ENCODE results near the gene ARHGEF10L.

DNA sequence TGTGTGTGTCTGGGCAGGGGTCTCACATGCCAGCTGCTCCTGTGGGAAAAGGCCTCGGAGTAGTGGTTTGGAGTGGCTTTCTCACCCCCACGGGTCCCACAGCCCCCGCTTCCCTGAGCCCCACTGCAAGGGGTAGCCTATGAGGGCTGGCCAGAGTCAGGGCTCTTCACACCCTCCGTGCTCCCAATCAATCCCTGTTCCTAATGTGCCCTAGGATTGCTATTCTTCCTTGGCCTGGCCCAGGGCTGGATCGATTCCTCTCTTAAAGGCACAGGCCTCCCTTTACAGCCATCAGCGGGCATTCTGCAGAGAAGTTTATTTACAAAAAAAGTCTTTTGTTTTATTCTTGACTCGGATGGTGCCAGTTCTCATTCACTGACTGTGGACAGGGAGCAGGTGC lies 196.3 kb downstream of the ARHGEF10L start:
- TF ChIP-seq CTCF (IDR thresholded peaks at IDR 0.05) (no peak), POLR2A (IDR thresholded peaks at IDR 0.05) (no peak)
